Measurements from ENCODE around the gene LRBA.
"Not testable (repeated sequence)": the region's sequence is repeated elsewhere in the genome, so short reads cannot be mapped to it uniquely, and the experiment has no call there.

Gene LRBA

DNA sequence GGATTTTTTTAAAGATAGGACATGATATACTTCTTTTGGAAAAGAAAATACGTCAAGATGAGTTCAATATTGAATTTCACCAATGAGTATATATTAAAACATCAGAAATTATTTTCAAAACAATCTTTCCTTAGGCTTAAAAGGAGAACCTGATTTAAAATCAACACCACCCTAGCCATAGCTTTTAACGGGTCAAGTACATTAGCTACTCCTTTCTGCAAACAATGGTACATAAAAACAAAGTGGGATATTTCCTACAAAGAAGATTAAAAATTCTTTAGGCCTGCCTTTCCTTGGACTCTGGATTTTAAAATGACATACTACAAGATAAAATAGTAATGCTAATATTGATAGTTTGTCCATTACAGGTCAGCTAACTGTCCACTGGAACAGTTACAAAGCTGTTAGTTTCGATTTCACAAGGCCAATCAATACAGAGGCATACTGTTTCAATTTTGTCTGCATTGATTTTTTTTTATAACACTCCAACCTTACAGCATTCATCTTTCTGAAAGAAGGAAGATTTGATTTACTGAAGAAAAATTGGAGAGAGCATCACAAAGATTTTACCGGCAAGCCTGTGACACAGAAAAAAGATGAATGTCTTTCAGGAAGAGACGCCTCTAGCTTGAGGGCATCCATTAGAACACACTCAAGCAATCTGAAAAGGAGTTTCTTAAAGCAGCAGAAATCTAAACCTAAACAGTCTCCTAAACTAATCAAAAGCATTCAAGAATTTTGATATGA is 335.9 kb downstream of the LRBA start:
- no peak for DNase-seq (ENCODE audit: low read depth in 2 of 2)

DNA sequence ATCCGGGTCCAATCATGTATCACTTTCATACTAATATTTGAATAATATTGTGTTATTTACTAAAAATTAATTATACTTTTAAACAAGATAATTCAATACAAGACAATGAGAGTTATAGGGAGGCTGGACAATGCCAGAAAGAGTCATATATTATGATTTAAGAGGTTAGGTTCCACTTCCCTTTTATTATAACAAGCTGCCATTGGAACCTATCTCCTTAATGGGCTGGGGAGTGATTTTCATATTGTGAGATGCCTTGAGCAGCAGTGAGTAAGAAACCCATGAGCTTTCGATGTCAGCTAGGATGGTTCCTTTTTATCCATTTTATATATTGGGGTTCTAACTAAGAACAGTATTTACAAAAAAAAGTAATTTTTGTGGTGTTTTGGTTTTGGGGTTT is 341.3 kb downstream of the LRBA start:
- DNase-seq (ENCODE audit: low read depth in 2 of 2): no peak

DNA sequence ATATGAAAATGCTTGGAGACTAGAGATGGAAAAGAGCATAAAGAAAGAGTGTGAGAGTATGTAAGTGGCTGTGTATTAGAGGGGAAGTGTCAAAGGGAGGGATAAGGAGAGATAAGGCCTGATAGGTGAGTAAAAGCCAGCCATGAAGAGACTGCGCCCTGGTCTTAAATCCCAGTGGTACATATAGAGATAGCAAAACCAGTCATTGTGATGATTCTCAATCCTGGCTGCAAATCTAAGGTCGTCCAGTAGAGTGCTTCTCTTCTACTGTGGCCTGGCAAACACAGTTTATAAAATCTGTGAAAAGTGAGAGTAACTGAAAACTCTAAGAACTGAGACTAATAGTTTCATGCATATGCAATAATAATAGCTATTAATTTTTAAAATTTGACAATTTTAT is 346.3 kb downstream of the LRBA start:
- no peak for DNase-seq (ENCODE audit: low read depth in 2 of 2)

- DNase-seq (ENCODE audit: low read depth in 2 of 2): no peak
Observed at GRCh38 chr4:150664935-150665334, 350.1 kb downstream of the LRBA start.

GRCh38 chr4:150662686-150663085 is 352.4 kb downstream of the LRBA start:
- DNase-seq (ENCODE audit: low read depth in 2 of 2): no peak

GRCh38 chr4:150661551-150661950 is 353.5 kb downstream of the LRBA start:
- DNase-seq (ENCODE audit: low read depth in 2 of 2): not testable (repeated sequence)

- not testable (repeated sequence) for DNase-seq (ENCODE audit: low read depth in 2 of 2)
Observed at GRCh38 chr4:150658258-150658657, 356.8 kb downstream of the LRBA start.

GRCh38 chr4:150656891-150657290 is 358.2 kb downstream of the LRBA start:
- no peak for DNase-seq (ENCODE audit: low read depth in 2 of 2)

DNA sequence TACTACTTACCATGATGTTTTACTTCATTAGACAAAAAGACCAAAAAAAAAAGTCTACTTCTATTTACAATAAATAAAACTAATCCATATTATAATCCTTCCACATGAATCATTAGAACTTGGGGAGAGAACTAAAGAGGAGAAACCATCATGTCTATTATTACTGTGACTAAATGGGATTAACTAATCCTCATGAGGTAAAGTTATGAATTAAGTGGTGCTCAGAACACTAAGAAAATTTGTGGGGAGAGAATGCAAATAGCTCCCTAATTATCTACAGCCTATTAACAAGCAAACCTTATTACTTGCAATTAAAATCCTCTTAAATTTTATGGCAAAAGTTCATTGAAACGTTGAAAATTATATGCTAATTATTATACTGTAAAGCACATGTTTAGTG is 364.3 kb downstream of the LRBA start:
- DNase-seq (ENCODE audit: low read depth in 2 of 2): no peak

- no peak for DNase-seq (ENCODE audit: low read depth in 2 of 2)
Observed at GRCh38 chr4:150648123-150648522, 367.0 kb downstream of the LRBA start.

- no peak for DNase-seq (ENCODE audit: low read depth in 2 of 2)
Observed at GRCh38 chr4:150647008-150647407, 368.1 kb downstream of the LRBA start.

DNA sequence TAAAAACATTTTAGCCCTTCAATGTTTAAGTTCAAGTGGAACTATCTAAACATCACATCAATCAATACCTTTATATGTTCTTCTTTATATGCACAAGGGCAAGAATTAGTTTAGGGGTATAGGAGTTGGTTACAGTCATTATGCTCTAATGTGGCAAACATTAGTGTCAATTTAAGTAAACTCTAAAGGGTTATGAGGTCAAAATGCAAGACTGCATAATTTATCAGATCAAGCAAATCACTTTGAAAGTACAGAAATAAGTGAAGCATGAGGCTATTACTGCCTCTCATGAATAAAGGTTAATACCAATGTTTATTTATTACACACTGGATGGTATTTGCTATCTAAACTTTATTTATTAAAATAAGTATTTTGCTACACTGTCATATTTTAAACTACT is 373.5 kb downstream of the LRBA start:
- no peak for DNase-seq (ENCODE audit: low read depth in 2 of 2)

- DNase-seq (ENCODE audit: low read depth in 2 of 2): no peak
Observed at GRCh38 chr4:150632639-150633038, 382.4 kb downstream of the LRBA start.

DNA sequence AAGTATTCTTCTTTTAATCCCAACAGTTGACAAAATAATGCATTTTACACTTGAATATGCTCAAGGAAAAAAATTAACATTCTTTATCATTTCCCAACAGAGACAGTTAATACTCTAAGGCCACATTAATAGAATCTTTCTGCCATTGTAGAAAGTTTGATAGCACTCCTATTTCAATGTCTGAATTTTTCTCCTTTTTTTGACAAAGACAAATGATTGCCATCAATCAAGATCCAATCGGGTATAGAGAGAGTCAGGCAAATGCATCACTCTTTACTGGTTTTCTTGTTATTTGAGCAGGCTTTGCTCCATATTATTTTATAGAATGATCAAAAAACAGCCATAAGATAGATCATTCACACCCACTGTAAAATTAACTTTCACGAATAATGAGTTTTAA is 387.0 kb downstream of the LRBA start:
- DNase-seq (ENCODE audit: low read depth in 2 of 2): no peak

- no peak for DNase-seq (ENCODE audit: low read depth in 2 of 2)
Observed at GRCh38 chr4:150625033-150625432, 390.1 kb downstream of the LRBA start.

GRCh38 chr4:150624055-150624454 is 391.0 kb downstream of the LRBA start:
- no peak for DNase-seq (ENCODE audit: low read depth in 2 of 2)

GRCh38 chr4:150619042-150619441 is 396.0 kb downstream of the LRBA start:
- no peak for DNase-seq (ENCODE audit: low read depth in 2 of 2)

- DNase-seq (ENCODE audit: low read depth in 2 of 2): no peak
Observed at GRCh38 chr4:150609131-150609530, 406.0 kb downstream of the LRBA start.

DNA sequence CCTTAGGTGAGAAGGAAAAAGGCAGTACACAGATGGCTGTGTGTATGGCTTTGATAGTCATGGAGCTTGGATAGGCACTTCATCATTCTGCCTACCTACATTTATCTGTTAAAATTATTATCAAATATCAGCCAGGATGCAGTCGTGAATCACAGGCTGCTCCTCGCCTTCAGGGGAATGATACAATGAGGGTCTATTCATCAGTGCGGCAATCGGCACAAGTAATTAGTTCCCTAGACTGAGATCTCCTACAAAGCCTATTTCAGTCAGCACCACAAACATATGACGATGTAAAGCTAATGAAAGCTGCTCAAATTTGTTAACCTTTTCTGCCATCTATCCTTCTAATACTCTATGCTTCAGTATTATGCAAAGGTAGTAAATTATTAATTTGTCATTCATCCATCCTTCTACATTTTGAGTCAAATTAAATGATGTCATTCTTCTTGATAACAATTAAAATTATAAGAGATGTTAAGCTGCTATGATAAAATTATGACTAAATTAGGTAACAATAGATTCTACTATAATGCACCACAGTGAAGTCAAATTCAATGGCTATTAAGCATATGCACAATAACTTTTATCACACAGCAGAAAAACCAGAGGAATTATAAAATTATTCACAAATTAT is 414.2 kb downstream of the LRBA start:
- DNase-seq (ENCODE audit: low read depth in 2 of 2): no peak

DNA sequence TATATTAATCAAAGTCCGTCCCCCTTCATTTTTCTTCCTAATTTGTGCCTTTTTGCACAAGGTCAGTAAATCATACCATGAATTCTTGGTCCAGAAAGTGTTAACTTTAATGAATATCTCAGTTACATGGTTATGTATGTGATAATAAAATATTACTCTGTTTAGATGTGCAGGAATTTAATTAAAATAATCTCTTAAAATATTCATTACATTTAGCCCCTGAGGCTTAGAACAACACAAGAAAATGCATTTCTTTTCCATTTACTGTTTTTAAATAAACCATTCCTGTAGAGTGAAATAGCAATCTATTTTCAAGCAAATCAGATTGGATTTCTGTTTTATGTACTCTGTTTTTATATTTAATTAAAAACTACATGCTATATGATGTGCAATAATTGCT is 415.5 kb downstream of the LRBA start:
- DNase-seq (ENCODE audit: low read depth in 2 of 2): no peak

DNA sequence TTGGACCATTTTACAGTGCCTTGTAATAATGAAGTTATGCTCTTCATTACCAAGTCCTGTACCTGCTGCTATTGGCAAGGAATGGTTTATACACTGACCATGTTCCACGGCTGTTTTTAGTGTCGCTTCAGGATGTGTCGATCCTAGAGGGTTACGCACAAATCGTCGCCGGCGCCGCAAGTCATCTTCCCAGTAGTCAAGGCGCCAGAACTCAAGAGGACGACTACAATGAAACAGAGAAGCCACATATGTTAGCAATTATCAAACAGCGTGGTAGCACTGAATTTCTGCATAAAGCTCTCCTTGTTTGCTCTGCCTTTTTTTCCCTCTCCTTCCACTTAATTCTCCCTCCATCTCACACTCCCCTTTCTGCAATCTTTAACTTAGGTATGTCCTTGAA is 416.2 kb downstream of the LRBA start:
- DNase-seq (ENCODE audit: low read depth in 2 of 2): no peak

GRCh38 chr4:150593996-150594395 is 421.1 kb downstream of the LRBA start:
- no peak for DNase-seq (ENCODE audit: low read depth in 2 of 2)

- no peak for DNase-seq (ENCODE audit: low read depth in 2 of 2)
Observed at GRCh38 chr4:150591904-150592303, 423.2 kb downstream of the LRBA start.

- DNase-seq (ENCODE audit: low read depth in 2 of 2): no peak
Observed at GRCh38 chr4:150591406-150591805, 423.7 kb downstream of the LRBA start.

Data from stimulated activated CD8-positive, alpha-beta memory T cell treated with anti-CD3 and anti-CD28 coated beads, Interleukin-7, amount 100 ng/mL, for 4 hours (primary cell).